GM21723 (cell line): ENCODE measurements around the gene SHB.

ENCODE experiments used
- ATAC-seq: cut with Tn5 transposase; IDR thresholded peaks from one replicate; pipeline ENCODE4 v1.9.1; 2021; ENCODE audit warnings: mild to moderate bottlenecking, moderate library complexity; ENCODE audit not compliant: unreplicated experiment

SHB gene

DNA sequence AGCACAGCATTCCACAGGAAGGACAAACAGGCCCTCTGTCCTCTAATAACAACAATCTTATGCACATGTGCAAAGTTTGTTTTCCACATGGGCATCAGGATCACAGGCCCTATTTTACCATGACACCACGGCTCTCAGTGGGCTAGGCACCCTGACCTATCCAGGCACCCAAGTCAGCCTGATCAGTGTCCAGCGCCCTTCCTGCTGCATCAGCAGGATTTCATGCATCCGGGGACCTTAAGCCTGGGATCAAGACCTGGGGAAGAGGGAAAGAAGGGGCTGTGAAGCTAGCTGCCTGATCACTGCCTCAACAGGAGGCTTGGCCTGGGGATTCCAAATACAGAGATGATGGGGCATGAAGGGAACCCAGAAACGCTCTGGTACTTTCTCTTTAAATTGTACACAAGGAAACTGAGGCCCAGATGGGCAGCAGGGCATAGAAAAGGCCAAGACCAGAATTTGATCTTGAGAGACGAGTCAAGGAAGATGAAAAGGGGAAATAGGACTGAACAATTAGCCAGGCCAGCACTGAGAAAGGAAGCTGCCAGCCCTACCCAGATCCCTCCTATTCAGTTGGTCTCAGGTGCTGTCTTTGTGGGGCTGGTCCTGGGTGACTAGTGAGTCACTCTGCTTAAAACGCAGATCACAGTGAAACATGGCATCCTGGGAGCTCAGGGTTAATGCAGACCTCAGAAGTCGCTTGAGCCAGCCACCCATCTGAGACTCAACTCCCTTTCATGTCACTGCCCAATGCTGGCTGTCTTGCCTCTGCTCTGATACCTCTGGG lies 57.9 kb downstream of the SHB start:
- ATAC-seq: no peak

DNA sequence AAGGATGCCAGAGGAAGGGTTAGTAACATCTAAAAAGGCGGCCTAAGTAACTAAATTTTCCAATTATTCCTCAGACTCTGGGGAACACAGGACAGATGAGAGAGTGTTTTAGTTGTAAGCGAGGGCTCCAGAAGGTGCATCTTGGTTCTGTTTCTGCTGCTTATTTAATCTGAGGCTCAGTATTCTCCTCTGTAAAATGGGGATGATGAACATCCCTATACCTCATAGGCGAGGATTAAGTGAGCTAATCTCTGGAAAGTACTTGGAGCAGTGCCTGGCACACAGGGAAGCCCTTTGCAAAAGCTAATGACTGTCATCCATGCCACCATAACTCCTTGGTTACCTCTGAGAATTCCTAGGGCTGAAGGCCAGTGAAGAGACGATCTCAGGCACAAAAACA lies 59.0 kb downstream of the SHB start:
- ATAC-seq: no peak

DNA sequence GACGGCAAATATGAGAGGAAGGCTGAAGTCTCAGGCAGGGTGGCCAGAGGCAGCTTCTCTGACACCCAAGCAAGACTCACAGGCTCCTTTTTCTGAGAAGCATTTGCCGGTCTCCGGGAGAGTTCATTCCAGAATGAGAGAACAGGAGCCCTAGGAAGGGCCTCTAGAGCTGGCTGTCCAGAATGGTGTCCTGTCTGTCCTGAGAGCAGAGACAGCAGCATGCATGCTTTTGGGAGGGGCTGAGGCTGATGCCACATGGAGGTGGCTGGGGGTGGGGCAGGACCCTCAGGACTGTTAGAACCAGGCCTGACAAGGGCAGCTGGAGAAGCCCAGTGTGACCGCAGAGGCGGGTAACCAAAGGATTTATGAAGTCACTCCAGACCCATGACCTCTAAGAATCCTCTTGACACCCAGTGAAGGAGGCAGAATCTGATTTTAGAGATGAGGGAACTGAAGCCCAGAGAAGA lies 60.0 kb downstream of the SHB start:
- ATAC-seq: no peak

DNA sequence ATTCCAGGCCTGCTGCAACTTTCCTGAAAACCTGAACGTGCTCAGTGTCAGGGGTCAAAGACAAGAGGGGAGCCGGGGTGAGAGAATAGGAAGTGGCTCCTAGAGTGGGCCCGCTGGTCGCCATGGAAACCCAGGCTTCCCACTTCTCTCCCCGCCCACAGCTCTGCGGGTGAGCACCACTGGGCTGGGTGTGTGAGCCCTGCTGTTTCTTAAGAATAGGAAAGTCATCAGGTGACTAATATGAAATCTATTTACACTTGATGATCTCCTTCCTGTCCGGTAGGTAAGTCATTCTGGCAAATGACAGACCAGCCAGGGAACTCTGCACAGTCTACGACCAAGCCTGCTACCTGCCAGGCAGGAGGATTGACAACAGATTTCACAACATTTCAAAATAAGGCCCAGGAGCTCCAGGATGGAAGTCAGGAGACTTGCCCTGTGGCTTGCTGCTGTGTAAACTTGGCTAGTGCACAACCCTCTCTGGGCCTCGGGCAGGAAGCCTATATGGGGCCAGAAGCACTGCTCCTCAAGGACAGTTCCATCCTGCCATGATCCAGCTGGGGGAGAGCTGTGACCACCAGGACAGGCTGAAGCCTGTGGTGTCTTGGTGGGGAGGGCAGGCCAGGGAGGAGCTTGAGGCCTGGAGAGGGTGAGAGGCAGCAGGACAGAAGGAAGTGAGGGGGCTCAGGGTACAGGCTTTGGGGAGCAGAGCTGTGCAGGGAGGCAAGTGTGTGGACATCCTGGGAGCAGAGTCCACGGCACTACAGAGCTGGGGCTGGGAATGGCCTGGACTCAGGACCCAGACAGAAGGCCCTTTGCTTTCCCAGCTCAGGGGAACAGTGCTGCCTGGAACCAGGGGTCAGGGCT lies 60.6 kb downstream of the SHB start:
- ATAC-seq: peak; percentile 85

DNA sequence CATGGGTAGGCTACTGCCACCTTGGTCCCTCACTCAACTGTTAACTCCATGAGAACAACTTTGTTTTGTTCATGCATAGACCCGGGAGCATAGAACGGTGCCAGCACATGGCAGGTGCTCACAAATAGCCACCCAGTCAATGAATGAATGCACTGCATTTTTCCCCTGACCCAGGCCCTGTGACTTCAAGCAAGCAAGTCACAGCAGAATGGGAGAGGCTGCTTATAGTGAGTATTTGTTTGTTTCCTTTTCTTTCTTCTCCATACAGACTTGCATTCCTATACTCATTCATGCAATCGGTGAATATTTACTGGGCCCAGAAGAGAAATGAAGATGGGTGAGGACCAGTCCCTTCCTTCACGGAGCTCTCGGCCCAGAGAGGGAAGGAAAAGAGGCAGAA lies 62.0 kb downstream of the SHB start:
- ATAC-seq: no peak

DNA sequence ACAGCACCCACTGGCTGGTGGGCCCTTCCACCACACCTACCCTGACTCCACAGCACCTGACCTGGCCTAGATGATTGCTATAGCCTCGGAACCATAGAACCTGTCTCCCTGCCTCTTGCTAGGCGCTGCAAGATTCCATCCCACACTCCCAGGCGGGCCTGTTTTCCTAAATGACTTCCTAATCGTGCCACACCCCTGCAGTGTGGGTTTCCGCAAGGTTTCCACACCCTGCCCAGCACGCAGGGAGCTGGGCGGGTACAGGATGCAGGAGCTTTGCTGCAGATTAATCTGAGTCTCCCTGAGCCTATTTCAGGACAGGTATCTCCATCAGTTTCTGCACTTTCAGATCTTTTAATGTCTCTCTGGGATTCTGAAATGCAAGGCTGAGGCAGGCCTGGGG lies 62.9 kb downstream of the SHB start:
- no peak for ATAC-seq

DNA sequence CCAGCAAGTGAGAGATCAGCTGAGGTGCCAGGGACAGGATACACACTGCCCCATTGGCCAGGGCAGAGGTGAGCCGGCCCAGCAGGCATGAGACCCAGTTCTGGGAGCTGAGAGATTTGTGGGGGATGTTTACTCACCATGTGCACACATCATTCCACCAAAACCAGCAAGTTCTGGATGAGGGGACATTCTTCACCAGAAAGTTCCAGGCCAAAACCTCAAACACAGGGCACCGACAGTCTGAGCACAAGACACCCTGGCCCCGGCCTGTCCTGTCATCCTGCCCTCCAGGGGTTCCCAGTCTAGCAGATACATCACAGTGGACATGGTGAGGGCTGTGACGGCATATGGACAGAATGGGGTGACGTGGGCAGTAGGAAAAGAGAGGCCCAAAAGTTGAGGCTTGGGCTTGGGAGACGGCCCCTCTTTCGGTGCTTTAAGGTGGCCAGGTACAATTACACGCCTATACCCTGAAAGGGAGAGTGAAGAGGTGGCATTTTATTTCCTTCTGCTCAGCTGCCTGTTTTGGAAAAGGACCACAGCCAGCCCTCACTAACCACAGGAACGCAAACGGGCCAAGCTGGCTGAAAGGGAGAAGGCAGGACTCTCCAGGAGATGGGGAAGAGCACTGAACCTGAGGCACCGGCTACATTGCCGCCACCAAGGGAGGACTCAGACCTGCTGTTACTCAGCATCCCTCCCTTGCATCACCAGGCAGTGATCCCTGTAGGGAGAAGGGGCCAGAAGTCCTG lies 64.0 kb downstream of the SHB start:
- ATAC-seq: no peak

DNA sequence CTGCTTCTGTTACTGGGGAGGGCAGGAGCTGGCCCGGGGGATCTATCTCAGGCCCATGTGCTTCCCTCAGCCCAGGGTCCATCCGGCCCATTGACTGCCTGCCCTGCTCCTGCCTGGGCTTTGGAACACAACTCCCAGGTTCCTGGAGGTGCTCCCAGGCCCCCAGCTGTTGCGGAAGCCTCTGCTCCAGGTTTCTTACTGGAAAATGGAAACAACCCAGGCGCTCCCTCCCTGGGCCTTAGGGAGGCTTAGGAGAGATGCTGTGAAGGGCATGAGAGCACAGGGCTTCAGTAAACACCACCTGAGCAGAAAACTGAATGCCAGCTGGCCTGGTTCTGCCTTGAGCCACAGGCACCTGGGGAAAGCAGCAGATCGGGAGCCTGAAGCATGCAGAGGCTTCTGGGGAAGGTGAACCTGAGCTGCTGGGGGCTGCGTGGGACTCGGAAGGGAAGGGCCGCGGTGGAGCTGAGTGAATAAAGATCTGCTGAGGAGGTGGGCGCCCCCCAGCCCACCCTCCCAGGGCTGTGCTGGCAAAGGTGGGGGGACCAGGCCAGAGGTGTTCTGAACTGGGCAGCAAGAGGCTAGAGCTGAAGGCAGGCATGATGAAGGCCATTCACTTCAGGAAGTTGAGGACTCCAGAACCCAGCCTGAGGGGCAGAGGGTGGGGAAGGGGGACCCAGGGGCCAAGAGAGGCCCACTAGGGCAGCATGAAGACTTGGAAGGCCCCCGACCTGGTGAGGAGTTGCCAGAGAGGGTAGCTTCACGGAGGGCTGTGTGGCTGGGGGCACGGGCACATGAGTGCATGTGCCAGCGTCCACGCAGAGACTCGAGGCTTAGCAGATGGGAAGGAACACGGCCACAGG lies 64.8 kb downstream of the SHB start:
- no peak for ATAC-seq

DNA sequence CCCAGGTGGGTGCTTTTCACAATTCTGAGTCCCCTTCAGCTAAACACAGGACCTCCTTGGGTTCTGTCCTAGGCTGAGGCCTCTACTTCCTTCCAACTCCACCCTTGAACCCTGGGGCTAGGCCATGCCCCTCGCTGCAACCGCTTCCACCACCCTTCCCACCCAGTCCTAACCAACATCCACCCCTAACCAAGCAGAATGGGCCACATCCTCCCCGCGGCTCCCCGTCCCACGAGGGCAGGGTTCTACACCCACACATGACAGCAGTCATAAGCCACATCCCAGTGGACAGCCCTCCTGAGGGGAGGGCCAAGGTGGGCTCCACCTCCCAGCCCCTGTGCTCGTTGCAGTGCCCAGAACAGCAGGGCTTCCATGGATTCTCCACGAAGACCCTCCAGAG lies 65.8 kb downstream of the SHB start:
- ATAC-seq: no peak

DNA sequence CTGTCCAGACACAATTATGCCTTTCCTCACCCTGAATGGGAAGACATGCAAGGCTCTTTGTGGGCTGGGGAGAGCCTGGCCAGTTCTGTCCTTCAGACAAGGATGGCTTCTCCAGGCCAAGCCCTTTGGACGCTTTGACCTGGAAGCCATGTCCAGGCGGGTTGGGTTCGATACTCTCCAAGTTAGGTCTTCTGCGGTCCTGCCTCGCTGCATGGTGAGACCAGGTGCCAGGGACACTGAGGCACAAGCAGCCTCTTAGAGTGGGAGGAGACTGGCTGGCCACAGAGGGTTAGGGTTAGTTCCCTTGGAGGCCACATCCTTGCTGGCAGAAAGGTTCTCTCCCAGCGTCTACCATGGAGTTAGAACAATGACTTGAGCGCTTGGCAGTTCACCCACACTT lies 67.6 kb downstream of the SHB start:
- ATAC-seq: no peak

DNA sequence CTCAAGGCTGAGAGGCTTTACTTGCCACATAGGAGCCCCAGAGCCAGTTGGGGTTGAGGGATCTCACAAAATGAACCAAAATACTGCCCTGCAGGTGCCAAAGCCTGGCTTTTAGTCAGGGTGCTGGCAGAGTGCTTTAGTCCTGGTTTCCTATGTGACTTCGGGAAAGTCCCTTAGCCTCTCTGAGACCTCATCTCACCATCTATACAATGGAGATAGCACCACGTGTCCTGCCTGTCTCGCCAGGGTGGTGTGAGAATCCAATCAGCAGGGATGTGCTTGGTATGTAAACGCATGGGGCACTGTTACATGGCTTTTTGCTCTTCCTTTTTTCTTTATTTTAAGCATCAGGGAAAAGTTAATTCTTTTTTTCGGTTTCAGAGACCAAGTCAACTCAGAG lies 68.3 kb downstream of the SHB start:
- ATAC-seq: no peak

DNA sequence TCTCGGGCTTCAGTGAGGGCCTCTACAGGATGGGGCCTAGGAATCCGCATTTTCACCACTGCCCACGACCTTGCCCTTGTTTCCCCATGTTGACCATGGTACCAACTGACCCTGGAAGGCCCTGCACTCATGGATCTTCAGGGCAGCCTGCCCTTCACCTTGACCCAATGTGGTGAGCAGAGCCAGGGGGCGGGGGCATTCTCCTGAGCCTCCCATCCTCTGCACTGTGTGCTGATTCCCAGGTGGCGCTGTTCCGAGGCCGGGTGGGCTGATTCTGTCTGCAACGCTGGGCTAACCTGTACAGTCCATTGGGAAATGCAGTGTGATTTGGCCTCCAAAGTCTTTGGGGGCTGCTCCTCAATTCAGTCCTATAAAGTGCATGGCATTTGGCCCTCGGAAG lies 68.7 kb downstream of the SHB start:
- ATAC-seq: no peak

DNA sequence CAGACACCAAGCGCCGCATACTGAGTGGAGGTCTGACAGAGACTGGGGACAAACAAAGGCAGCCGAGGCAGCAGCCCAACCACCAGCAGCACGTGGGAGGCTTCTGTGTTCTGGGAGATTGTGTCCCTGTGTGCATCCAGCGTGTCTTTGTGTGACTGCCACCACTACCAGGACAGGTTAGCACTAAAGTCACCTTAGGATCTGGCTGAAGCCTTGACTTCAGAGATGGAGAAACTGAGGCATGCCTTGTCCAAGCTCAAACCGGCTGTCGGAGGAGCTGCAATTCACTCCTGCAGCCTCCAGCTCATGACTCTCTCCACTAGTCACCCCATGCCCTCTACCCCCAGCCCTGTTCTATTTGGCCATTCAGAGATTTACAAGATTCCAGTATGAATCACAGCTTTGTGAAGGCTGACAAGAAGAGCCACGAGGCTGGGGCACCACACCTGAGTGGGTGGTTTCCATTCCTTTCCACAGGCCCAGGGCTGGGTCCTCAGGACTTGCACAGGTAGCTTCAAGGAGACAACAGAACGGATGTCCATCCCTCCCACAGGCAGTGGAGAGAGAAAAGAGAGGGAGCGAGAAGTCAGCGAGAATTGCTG lies 69.3 kb downstream of the SHB start:
- no peak for ATAC-seq

DNA sequence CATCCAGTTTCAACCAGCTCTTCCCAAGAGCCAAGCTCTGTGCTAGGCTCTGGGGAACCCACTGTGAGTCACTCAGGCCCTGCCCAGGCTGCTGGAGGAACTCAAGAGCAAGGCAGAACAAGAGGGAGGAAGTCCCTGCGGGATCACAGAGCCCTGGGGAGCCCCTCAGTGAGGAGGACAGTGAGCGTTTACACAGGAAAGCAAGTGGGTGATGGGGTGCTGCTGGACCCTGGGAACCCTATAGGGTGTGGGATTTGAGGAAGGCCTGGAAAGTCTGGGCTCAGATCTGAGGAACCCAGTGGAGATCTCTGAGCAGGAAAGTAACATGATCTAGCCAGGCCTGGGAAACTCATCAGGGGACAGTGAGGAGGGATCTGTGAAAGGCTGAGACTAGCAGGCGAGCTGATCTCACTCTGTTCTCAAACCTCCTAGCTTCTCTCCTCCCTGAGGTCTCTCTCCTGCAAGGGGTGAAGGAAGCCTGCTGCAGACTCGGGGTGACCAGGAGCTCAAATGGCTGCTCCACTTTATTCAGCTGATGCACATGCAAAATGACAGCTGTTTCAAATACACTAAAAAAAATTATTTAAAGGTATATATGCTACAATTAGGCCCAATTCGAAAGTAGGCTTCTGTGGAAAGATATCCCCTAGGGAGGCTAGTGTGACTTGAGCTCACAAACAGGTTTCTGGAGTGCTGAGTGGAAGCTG lies 70.0 kb downstream of the SHB start:
- no peak for ATAC-seq

DNA sequence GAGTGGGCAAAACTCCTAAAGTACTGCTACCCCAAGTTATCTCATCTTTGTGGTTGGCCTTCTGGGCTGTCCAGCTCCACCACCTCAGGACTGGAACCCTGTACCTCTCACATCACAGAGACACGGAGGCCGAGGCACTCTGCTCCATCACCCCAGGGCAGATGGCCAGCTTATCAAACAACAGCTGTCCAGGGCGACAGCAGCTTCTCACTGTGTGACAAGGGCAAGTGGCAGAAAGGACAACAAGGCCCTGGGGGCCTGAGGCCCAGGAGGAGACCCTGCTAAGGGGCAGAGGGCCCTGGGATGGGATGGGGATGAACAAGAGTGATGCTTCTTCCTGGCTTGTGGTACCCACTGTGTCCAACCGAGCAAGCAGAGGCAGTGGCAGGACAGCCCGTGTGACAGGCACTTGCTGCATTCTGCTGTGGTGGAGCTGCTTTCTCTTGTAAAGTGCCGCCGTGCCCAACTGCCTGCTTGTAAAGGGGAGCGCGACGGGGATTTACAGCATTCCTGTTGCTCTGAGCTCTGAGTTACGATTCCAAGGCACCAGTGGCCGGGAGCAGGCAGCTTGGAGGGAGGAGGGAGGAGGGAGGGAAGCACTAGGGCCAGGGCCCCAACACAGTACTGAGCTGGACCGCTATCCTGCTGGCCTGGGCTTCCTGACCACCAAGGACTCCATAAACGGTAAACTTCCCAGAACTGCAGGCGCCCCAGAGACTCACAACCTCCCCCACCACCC lies 71.2 kb downstream of the SHB start:
- ATAC-seq: no peak

DNA sequence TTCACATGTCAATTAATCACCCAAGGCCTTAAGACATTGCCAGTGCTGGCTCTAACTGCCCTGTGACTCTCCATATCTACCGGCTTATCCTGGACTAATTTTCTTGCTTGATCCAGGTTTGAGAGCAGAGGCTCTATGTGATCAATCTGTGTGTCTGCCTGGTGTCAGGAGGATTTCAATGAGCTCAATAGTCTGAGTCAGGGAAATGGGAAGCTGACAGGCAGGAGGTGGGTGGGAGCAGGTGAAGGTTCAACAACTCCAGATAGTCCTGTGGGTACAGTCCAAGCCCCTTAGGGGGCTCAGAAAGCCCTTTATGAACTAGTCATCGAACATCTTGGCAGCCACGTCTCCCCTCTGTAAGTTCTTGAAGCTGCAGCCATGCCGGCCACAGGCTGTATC lies 72.2 kb downstream of the SHB start:
- no peak for ATAC-seq

DNA sequence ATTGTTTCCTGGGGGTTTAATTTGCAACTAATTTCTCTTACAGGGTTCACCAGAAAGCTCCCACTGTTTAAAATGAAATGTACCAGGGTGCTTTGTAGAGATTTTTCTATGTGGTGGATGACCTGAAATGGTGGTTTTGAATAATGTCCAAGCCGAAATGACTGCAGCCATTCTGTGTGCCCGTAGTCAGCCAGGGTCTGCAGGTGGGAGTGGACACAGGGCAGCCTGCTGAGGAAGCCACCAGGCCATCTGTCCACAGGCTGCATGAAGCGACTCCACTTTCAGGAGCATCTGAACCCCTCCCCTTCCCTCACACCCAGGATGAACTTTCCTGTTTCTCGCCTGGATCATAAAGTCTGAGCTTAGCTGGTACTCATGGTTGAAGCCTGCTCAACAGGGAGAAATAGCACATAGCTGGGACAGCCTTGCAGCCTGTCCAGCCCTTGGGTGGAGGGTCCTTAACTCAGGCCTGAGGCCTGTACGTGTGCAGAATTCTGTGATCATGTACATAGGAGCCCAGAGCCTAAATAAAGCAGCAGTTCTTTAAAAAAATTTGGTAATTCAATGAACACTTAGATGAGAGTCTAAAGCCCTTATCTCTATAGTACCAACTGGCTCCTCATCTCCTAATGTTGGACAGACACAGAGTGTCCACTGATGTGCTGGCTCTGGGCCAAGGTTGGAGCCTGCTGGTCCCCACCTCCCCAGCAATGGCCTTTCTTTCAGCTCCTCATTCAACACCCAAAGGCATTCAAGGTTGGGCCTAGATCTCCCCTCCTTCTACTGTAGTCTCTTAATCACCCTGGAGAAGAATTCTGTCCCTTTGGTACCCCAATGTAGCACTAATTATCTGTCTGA lies 72.8 kb downstream of the SHB start:
- ATAC-seq: no peak

DNA sequence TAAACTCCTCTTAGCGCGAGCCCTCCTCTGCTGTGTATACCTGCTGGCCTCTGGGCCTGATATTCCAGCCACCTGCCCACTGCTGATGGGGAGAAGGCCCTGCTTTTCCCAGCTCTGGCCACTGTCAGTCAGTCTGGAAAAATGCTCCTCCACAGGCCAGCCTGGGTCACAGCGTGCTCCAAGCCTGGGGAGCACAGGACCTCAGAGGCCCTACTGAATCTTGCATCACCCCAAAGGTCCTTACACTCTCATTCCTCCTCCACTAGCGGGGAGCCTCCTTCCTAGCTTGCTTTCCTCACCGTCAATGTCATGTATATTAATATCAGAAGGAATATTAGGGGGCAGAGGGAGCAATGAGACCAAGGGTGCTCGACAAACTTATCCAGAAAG lies 73.7 kb downstream of the SHB start:
- peak; percentile 1 for ATAC-seq
